ENCODE measurements around the gene POC1A. TPM values are rescaled to one million over a fixed set of nuclear protein-coding genes. Genes with fewer than 3 reads are reported as not detected.

Gene POC1A
- total RNA-seq, 1 donor, result 1.8 TPM

GRCh38 chr3:52026041-52026440 is 128.2 kb downstream of the POC1A start:
- DNase-seq (ENCODE audit: insufficient read length, low spot score, missing footprints), result no peak
- Histone ChIP-seq H2AFZ (ENCODE audit: low read length) (no peak overlapping the region), H3K36me3 (ENCODE audit: insufficient read depth, low read length) (no peaks in the 10 kb centered on the region), H3K27ac (ENCODE audit: low read depth, low read length) (no peak overlapping the region), H3K4me1 (ENCODE audit: insufficient read depth, low read length) (peaks cover 27% of the 10 kb centered on the region), H4K20me1 (ENCODE audit: insufficient read depth, low read length) (no peaks in the 10 kb centered on the region), H3K4me2 (ENCODE audit: insufficient read depth, low read length) (no peak overlapping the region), H3K79me2 (ENCODE audit: insufficient read depth, low read length) (no peaks in the 10 kb centered on the region), H3K4me3 (ENCODE audit: insufficient read depth, low read length) (no peak overlapping the region), H3K9me3 (ENCODE audit: low read depth, low read length) (no peaks in the 10 kb centered on the region), H3K27me3 (ENCODE audit: insufficient read depth, low read length) (no peaks in the 10 kb centered on the region)
- TF ChIP-seq, protein P1, sequence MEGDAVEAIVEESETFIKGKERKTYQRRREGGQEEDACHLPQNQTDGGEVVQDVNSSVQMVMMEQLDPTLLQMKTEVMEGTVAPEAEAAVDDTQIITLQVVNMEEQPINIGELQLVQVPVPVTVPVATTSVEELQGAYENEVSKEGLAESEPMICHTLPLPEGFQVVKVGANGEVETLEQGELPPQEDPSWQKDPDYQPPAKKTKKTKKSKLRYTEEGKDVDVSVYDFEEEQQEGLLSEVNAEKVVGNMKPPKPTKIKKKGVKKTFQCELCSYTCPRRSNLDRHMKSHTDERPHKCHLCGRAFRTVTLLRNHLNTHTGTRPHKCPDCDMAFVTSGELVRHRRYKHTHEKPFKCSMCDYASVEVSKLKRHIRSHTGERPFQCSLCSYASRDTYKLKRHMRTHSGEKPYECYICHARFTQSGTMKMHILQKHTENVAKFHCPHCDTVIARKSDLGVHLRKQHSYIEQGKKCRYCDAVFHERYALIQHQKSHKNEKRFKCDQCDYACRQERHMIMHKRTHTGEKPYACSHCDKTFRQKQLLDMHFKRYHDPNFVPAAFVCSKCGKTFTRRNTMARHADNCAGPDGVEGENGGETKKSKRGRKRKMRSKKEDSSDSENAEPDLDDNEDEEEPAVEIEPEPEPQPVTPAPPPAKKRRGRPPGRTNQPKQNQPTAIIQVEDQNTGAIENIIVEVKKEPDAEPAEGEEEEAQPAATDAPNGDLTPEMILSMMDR (IDR thresholded peaks at IDR 0.05; ENCODE audit: extremely low read depth, low read depth, low read length), result no peak

GRCh38 chr3:52025453-52025852 is 128.8 kb downstream of the POC1A start:
- Histone ChIP-seq H3K9me3 (ENCODE audit: low read depth, low read length) (no peaks in the 10 kb centered on the region), H3K4me3 (ENCODE audit: insufficient read depth, low read length) (no peak overlapping the region), H2AFZ (ENCODE audit: low read length) (no peak overlapping the region), H3K27me3 (ENCODE audit: insufficient read depth, low read length) (no peaks in the 10 kb centered on the region), H3K79me2 (ENCODE audit: insufficient read depth, low read length) (no peaks in the 10 kb centered on the region), H3K36me3 (ENCODE audit: insufficient read depth, low read length) (no peaks in the 10 kb centered on the region), H3K4me1 (ENCODE audit: insufficient read depth, low read length) (peaks cover 27% of the 10 kb centered on the region), H3K4me2 (ENCODE audit: insufficient read depth, low read length) (no peak overlapping the region), H4K20me1 (ENCODE audit: insufficient read depth, low read length) (no peaks in the 10 kb centered on the region), H3K27ac (ENCODE audit: low read depth, low read length) (no peak overlapping the region)
- DNase-seq (ENCODE audit: insufficient read length, low spot score, missing footprints), result no peak
- TF ChIP-seq, protein P1 (IDR thresholded peaks at IDR 0.05; ENCODE audit: extremely low read depth, low read depth, low read length), result no peak

Other genes starting within 250 kb of the POC1A start
- gene RRP9, start 212.5 kb downstream of the POC1A start, total RNA-seq, result 18.0 and 20.6 TPM in 2 replicates
- 39.2 and 46.0 TPM in 2 replicates for gene PARP3, start 212.1 kb downstream of the POC1A start, total RNA-seq
- under 0.01 TPM in 1 of 2 replicates, not detected in the other for gene GPR62, start 199.0 kb downstream of the POC1A start, total RNA-seq
- 19.7 and 22.4 TPM in 2 replicates for gene PCBP4, start 187.0 kb downstream of the POC1A start, total RNA-seq
- 38.7 and 44.2 TPM in 2 replicates for gene ABHD14B, start 180.4 kb downstream of the POC1A start, total RNA-seq
- gene ABHD14A, start 179.4 kb downstream of the POC1A start, total RNA-seq, result 16.5 and 18.8 TPM in 2 replicates
- gene ACY1, start 170.9 kb downstream of the POC1A start, total RNA-seq, result 35.7 and 37.6 TPM in 2 replicates
- gene RPL29, start 158.5 kb downstream of the POC1A start, total RNA-seq, result 824 and 862 TPM in 2 replicates
- gene DUSP7, start 97.9 kb downstream of the POC1A start, total RNA-seq, result 12.7 and 13.8 TPM in 2 replicates
- gene ALAS1, start 43.7 kb upstream of the POC1A start, total RNA-seq, result 35.4 and 39.1 TPM in 2 replicates
- not detected in 2 replicates for gene TLR9, start 71.2 kb upstream of the POC1A start, total RNA-seq
- 115 and 138 TPM in 2 replicates for gene TWF2, start 84.7 kb upstream of the POC1A start, total RNA-seq
- gene PPM1M, start 91.3 kb upstream of the POC1A start, total RNA-seq, result 23.9 and 28.2 TPM in 2 replicates
- gene WDR82, start 124.2 kb upstream of the POC1A start, total RNA-seq, result 54.2 and 58.3 TPM in 2 replicates
- gene GLYCTK, start 133.4 kb upstream of the POC1A start, total RNA-seq, result 13.8 and 15.0 TPM in 2 replicates
- gene DNAH1, start 161.9 kb upstream of the POC1A start, total RNA-seq, result 8.0 and 8.7 TPM in 2 replicates